Measurements from ENCODE around the gene APCDD1. TPM values are rescaled to one million over a fixed set of nuclear protein-coding genes. Genes with fewer than 3 reads are reported as not detected.

The APCDD1 gene
- total and polyA plus RNA-seq, 2 of the 13 experiments (the other 11 are each of a cell fraction or from before 2014, with no cell fraction given) = 2.1 to 8.6 TPM

GRCh38 chr18:10414293-10414842, 40.1 kb upstream of the APCDD1 start:
- intact Hi-C loops (cut with micrococcal nuclease; ENCODE audit: unreplicated experiment) = no loop called here
- POLR2A ChIA-PET = no interaction called here

More at GRCh38 chr18:10414293-10414842, 40.1 kb upstream of the APCDD1 start:
- Histone ChIP-seq H3K4me3 (replicated peaks in 1 of 3; ENCODE audit: insufficient read depth in 1 of 3, low read depth in 2 of 3, low read length in 3 of 3) (no peak overlapping the region), H3K79me2 (ENCODE audit: insufficient read depth, low read length) (no peaks in the 10 kb centered on the region), H4K20me1 (ENCODE audit: insufficient read depth, low read length) (no peaks in the 10 kb centered on the region), H3K9me3 (ENCODE audit: low read length) (no peaks in the 10 kb centered on the region), H3K4me2 (ENCODE audit: low read depth, low read length) (no peak overlapping the region), H2AFZ (ENCODE audit: low read length) (no peak overlapping the region), H3K36me3 (replicated peaks in 1 of 2; ENCODE audit: control insufficient read depth in 1 of 2, insufficient read depth in 2 of 2, low read length in 2 of 2) (no peaks in the 10 kb centered on the region), H3K4me1 (ENCODE audit: insufficient read depth, low read length) (no peaks in the 10 kb centered on the region), H3K27ac (ENCODE audit: extremely low read length, insufficient read depth, low read length) (no peak overlapping the region), H3K27me3 (ENCODE audit: control insufficient read depth in 1 of 2, insufficient read depth in 2 of 2, low read length in 2 of 2) (peaks cover 0 to 12% of the 10 kb centered on the region in 2 experiments; a peak in 3 of 5 replicates), H3K9ac (ENCODE audit: insufficient read depth, low read depth, low read length) (no peak overlapping the region)
- in situ Hi-C loops (cut with HindIII; ENCODE audit: extremely low pct_ligation_motif_present, low pct_unique_long_range_greater_than_20kb) = no loop called here
- TF ChIP-seq ZNF264 (CRISPR knock-in tag; IDR thresholded peaks at IDR 0.05) = no peak
- TF ChIP-seq NFE2L1 (CRISPR knock-in tag; IDR thresholded peaks at IDR 0.05; ENCODE audit: borderline replicate concordance) = no peak
- TF ChIP-seq ZNF547 (CRISPR knock-in tag; IDR thresholded peaks at IDR 0.05) = no peak
- TF ChIP-seq SNAPC4 (CRISPR knock-in tag; IDR thresholded peaks at IDR 0.05) = no peak
- no peak for TF ChIP-seq U2AF2 (IDR thresholded peaks at IDR 0.05; ENCODE audit: low read depth, low read length)
- CTCF ChIA-PET (ENCODE audit: low intra/inter-chr PET ratio, low total read pairs) = no interaction called here
- no TSS peak for BruUV-seq (replicated peaks)
- DNase-seq (ENCODE audit: low spot score) (no peak), ATAC-seq (no peak), FAIRE-seq (no peak)
- 46% methylated on average over 15 of the region's 23 CpGs for WGBS (ENCODE audit: low lambda C conversion rate)

Data from HepG2 (cell line).